Fibroblast of skin of right biceps (primary cell): ENCODE measurements around the gene CADM2.

ENCODE experiments used
- DNase-seq: peaks from one replicate; pipeline ENCODE4 v3.0.0-alpha.2; 2013

Gene CADM2

DNA sequence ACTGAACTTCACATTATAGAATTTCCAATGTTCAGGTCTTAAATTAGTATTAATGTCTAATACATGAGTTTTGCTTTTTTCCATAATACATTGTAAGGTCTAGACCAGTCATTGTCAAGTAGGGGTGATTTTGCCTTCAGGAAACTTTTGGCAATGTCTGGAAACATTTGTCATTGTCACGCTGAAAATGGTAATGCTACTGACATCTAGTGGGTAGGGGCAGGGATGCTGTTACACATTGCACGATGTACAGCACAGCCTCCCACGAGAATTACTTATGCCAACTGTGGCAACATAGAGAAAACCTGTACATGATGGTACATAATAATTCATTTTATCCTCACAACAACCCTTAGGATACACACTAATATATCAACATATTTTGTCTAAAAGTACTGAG, 384.1 kb downstream of the CADM2 start:
- DNase-seq = no peak

DNA sequence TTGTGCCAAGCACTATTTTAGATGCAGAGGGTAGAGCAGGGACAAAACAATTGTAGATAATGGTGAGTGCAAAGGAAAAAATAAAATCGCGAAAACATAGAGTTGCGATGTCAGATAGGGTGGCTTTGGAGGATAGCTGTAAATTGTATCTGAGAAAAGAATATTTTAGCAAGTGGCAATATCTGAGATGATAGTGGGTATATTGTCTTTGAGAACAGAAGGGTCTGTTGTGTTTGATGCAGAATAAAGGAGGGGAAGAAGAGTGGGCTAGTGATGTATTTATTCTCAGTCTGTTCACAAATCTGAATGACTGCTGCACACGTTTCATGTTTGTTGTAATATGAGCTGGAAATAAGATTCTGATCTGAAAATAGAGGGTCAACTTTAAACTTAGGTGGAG, 396.8 kb downstream of the CADM2 start:
- DNase-seq = no peak

DNA sequence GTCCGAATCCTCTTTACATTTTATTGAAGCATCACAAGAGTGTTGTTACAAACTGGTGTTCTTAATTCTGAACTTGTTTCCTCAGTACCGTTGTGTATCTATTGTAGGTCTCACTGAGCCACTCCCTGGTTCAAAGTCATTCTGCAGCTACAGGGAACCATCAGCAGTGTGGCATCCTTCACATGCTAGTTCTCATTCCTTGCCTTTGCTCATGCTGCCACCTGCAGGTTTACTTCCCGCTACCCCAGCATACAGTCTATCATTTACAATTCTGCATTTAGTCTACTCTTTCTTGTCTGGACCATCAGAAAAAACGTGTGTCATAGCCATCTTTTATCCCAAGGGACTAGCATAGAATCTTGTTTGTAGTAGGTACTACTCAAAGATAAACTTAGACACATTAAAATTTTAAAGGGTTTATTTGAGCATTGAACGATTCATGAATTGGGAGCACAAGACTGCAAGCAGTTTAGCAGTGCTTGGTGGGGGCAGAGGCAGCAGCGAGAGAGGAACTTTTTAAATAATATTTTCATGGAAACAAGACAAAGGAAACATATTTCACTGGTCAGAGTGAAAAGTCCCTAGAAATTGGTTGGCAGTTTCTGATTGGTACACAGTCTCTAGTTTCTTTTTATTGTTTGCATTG, 402.1 kb downstream of the CADM2 start:
- DNase-seq = peak; percentile 18

DNA sequence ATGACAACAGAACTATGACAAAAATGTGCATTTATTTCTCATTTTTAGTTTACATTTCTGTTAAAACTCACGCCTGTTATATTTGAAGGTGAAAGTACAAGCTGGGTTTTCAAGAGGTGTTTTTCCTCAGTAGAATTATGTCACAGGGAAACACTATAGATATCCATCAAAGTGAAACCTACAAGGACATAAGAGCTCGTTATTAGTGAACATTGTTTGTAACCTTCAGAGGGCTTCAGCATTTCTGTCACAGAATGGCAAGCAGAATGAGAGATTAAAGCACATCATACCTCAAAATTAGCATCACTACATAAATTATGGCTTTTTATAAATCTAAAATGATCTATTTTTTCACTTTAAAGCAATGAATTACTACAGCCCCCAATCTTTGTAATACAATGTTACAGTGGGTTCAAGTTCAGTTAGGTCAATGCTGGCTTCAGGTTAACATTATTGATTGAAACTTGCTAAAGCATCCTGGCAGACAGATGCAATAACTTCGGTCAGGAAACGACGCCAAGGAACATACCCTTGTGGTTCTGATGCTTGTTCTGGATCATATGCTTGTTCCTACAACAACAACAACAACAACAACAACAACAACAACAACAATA, 405.6 kb downstream of the CADM2 start:
- DNase-seq = no peak

DNA sequence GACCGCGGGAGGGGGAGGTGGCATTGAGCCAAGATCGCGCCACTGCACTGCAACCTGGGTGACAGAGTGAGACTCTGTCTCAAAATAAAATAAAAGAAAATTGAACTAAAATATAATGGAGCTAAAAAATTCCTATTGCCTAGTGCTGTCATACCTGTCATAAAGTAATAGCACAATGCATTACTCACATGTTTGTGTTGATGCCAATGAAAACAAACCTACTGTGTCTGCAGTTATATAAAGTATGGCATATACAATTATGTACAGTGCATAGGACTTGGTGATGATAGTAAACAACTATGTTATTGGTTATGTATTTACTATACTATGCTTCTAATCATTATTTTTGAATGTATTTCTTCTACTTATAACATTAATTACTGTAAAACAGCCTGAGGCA, 411.6 kb downstream of the CADM2 start:
- DNase-seq = no peak

DNA sequence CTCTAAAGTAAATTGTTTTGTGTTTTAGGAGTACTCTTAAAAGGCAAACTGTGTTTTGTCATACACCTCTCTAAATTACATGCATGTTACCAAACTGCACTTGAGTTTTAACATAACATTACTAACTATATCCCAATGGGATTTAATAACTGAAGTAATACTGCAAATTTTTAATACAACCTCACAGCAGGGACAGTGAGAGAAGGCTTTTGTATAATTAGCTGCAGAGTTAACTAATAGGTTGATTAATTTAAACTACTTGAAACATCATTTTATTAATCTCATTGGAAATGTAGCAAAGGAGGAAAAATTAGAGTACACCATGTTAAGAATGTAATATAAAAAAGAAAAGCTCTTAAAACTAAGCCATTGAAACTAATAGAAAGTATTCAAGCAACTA, 417.3 kb downstream of the CADM2 start:
- DNase-seq = no peak

DNA sequence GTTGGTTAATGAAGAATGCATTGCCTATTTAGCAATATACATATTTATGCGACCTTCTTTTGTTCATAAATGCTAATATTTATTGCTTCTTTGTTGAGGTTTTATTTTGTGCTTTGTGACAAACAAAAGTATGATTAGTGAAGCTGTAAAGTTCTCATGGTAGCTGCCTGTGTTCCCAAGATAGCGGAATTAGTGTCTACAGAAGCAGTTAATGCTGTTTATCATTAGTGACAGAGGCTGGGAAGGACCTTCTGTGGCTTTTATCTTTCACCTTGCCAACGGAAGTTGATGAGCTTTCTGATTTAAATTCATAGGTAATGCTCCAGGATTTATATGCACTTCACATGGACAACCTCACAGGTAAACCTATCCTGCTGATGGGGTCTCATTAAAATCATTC, 418.3 kb downstream of the CADM2 start:
- no peak for DNase-seq

DNA sequence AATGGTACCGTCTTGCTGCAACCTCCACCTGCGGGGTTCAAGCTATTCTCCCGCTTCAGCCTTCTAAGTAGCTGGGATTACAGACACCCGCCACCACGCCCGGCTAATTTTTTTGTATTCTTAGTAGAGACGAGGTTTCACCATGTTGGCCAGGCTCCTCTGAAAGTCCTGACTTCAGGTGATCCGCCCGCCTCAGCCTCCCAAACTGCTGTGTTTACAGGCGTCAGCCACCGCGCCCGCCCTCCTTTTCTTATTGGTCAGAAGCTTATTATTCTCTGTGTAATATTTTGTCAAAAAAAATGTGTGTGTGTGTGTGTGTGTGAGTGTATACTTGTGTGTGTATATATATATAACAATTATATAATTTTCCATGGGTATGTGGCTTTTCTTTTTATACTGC, 425.6 kb downstream of the CADM2 start:
- no peak for DNase-seq

DNA sequence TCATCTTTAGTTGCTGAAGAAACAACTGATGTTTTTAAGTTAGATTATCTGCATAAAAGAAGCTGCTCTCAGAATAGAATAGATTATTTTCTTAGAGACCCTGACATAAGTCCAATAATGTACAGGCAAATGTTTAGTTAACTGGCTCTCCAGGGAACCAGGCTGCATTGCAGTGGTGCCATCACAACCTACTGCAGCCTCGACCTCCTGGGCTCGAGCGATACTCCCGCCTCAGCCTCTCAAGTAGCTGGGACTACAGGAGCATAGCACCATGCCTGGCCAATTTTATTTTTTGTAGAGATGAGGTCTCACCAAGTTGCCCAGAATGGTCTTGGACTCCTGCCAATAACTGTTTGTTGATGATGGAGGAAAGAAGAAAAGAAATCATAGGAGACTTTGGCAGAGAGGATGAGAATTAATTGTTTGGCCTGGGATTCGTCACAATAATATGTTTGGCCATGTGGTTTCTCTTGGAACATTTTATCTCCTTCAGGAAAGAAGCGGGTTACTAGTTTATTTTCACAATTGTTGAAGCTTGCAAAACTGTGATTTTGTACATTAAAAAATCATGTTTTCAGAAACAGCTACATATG, 429.2 kb downstream of the CADM2 start:
- no peak for DNase-seq

DNA sequence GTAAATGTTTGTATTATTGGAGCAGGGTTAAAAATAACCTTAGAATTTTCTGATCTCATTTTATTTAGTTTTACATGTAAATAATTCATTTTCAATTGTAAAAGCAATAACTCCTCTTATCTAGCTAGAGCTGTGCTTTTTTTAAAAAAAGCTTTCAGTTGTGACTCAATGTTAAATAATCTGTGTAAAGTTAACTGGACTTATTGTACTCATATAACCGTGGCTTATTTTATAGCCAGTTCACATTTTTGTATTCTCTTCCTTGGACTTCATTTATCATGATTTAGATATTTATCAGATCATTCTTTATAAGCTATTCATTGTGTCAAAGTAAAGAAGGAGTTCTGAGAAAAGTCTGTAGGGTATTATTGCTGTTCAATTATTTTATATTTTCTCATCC, 435.6 kb downstream of the CADM2 start:
- DNase-seq = no peak

DNA sequence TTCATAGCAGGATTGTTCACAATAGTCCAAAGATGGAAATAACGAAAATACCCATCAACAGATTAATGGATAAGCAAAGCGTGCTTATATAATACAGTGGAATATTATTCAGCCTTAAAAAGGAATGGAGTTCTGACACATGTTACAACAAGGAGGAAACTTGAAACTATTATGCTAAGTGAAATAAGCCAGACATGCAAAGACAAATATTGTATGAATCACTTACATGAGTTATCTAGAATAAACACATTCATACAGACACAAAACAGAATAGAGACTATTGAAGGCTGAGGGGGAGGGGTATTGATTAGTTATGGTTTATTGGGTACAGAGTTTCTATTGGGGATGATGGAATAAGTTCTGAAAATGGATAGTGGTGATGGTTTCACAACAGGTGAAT, 438.6 kb downstream of the CADM2 start:
- no peak for DNase-seq

DNA sequence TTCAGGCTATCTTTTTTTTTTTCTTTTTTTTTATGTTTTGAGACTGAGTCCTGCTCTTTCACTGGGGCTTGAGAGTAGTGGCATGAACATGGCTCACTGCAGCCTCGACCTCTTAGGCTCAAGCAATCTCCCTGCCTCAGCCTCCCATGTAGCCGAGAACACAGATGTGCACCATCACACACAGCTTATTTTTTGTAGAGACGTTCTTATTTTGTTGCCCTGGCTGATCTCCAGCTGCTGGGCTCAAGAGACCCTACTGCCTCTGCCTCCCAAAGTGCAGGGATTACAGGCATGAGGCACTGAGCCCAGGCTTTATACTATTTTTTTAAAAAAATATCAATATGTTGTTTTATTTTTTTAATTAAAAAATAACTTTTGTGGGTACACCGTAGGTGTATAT, 467.3 kb downstream of the CADM2 start:
- DNase-seq = no peak

DNA sequence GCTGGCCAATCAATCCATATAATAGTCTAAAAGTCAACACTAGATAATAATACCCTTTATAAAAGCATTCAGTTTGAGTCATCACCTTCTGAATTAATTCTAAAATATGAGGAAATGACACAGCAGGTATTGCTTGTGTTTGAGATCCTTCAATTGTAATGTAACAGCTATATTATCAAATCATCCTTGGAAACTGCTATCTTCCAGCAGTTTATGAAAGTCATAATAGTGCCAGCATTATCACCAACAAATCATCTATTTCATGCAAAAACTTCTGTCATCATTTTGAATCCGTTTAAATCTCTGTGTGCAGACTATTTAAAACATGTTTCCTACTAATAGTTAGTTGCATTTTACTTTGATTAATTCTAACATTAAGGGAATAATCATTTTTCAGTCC, 468.7 kb downstream of the CADM2 start:
- no peak for DNase-seq

DNA sequence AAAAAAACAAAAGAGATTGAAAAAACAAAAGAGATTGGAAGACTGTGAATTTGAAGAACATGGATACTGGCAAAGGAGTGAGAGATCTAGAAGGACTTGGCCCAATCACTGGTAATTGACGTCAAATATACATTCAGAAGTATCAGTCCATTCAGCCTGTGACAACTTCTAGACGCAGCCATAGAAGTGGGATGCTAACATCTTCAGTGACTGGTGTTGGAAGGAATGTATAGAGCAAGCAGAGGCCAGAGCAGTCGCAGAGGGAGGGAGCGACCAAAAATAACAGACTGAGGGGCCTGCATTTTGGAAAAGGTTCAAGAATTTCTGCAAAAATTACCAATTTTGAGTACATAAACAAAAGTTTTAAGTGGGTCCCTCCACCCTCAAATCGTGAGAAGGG, 473.3 kb downstream of the CADM2 start:
- DNase-seq = no peak

DNA sequence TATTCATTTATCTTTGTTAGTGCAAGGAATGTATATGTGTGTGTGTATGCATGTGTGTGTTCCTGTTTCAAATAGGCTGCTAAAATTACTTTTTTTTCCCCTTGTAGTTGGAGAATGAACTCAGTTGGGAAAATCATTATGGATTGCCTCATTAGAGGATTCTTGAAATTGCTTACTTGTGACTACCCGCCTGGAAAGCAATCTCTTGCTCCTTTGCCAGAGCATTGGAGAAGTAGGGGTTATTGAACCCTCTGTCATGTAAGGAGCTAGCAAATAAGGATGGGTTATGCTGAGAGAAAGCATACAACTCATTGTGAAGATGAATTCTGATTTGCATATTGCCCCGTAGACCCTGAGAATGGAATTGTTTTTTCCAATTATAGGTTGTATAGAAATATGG, 474.5 kb downstream of the CADM2 start:
- peak; percentile 0 for DNase-seq

DNA sequence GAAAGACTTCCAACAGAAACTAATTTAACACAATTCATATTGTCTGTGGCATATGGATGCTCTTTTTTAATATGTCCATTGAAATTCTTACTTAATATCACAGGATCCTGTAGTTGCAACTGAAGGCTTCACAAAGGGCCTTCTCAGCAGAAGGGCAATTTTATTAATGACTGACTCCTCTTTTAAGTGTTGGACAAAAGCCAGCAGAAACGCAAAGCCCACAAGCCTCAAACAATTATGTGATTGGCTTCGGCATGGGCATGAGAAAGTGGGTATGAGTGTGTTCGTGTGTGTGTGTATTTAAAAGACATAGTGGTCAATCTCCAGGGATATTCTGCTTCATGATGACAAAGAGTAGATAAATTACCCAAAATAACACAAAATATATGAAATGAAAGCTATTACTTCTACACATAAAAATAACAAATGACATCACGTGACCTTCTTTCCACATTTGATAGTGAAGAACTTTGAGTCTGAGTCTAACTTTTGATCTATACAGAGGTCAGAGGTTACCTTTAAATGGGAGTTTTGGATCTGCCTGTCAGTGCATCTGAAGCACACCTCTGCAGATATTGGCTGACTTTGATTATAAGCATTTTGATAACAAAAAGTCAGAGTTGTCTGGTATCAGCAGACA, 496.9 kb downstream of the CADM2 start:
- DNase-seq = no peak

DNA sequence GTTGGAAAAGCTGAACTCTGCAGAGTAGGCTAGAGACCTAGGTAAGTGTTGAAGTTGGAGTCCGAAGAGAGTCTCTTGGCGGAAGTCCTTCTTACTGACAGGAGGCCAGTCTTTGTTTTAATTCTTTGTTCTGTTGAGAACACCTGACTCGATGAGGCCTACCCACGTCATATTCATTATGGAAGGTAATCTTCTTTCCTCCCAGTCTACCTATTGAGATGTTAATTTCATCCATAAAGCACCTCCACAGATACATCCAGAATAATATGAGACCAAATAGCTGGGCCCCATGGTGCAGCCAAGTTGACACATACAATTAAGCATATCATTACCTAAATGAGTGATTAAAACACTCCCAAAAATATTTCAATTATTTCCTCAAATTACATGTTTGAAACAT, 515.5 kb downstream of the CADM2 start:
- DNase-seq = no peak

DNA sequence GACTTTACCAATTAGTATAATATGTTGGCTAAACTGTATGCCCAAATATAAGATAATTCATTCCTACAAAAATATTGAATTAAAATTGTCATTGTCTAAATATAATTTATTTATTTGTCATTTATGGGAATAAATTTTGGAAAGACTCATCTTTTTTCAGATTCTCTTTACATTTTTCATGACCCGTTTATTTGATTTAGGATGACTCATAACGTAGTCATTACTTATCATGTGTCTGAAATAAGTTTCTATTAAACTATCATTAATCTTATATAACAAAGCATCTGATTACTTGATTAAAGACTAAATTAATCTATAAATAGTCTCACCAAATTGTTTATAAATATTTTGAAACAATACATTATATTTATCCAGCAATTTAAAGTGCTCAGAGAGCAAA, 516.6 kb downstream of the CADM2 start:
- no peak for DNase-seq

DNA sequence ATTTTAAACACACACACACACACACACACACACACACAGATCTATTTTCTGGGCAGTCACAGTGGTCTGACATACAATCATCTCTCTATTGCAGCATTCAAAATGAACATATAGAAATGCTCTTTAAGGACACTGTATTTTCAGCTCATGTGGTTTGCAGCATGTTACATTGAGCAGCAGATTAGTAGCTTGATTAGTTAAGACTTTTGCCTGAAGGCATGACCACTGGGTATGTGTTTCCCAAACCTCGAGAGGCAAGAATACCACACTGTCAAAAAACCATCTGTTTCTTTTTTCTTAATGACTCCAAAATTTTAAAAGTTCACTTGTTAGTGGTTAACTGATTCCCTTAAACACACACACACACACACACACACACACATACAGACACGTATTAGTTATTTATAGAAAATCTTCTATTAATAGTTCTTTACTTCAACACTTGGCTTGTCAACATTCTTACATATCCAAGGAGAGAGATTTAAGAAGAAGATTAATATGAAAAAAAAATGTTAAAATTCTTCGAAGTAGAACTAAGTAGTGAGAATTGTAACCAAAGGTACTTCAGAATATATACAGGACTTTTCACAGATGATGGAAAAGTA, 518.2 kb downstream of the CADM2 start:
- no peak for DNase-seq

DNA sequence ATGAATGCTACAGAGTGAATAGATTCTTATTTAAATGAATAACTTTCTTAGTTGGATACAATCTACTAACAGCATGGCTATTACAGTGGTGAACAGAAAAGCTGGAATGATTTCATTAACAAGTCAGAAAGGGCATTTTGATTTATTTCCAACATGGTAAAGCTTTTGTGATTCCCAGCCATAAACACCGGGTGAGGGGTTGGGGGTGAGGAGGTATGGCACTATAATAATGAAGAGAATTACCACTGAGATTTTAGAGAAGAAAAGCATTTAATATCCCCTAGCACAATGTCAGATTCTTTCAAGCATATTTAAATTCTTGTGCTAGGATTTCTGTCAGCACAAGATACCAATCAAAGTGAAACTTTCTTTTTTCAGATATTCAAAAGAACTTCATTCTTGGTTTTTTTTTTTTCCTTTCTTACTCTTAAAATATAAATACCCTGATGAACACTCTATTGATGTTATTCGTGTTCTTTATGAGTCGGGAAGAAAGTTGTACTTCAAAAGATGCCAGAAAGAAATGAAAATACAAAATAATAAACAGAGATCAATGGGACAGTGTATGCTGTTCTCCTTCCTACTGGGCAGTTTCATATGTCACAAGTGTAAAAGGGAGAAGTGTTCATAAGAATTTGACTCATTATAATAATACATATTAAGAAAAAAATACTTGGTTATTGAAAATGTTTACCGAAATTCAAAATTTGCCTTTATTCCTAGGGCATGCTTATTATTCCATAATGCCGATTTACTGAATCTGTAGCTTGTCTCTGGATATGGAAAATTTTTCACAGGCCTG, 522.8 kb downstream of the CADM2 start:
- DNase-seq = no peak

DNA sequence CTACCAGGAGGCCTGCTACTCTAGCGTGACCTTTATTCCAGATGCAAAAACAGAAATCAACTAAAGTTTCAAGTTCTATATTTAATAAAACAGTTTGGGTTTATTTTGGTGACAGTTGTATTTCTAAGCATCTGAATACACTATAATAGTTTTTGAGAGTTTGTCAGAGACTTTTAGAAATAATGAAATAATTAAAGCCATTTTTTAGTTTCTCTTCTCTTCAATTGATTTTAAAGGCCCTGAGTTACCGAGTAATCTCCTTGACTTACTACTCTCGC, 523.4 kb downstream of the CADM2 start:
- DNase-seq = no peak

DNA sequence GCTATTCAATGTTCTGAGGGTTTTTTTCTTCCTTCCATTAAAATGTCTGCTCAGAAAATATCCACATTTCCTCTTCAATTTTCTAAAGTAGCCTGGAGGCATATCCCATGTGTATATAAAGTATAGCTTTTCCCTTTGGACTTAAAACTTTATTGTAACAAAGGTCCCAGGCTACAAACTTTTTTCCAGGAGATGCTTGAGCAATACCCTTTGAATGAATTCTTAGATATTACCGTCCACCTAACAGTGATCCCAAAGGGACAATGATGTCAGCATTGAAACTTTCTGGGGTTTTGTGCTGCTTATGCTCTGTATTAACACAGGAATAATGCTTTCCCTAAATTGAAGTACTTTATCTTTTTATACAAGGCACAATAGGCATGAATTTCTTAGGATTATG, 525.2 kb downstream of the CADM2 start:
- no peak for DNase-seq

DNA sequence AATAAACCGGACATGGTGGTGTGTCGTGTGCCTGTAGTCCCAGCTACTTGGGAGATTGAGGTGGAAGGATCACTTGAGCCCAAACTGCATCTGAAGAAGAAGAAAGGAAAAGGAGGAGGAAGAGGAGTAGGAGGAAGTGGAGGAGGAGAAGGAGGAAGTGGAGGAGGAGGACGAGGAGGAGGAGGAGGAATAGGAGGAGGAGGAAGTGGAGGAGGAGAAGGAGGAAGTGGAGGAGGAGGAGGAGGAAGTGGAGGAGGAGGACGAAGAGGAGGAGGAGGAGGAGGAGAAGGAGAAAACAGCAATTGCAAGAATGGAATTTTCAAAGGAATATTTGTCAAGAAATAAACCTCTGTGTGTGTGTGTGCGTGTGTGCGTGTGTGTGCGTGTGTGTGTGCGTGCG, 528.6 kb downstream of the CADM2 start:
- DNase-seq = no peak
